ENCODE data around the gene WNK1.
"Not testable (repeated sequence)": the region's sequence is repeated elsewhere in the genome, so short reads cannot be mapped to it uniquely, and the experiment has no call there.

WNK1 gene

DNA sequence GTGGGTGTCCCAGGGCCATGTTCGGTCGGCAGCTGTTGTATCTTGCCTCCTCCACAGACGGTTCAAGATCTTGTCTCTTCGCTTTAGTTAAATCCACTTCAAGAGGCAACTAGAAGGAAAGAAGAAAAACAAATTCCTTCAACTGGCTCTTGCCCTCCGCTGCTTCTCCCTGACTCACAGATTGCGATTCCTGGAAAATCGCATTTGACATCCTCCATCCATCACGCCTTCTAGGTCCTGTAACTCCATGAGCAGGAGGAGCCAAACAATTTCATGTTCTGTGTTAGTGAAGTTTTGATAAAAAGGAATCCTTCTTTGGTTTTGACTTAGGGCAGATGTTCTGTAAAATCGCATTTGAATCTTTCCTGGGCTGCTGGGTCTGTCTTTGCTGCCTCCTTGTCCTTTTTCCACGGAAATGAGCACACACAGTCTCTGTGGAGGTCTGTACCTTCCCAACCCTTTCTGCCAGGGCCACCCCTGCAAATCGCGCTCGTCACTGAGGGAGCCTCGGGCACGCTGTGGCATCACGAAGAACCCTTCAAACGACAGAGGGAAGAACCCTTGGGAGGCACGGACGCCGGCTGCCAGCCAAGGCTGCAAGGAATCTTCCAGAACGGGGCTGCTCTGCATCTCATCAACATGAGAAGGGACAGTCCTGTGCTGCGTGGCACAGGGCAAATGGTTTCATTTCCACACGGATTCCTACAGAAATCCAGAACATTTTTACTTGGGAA is 164.5 kb downstream of the WNK1 start:
- ChIA-PET CTCF (interaction anchor here (0.9 to 1.7 kb wide), 3 partner anchors 11 to 347 kb away, joined by 3 to 6 read pairs (median 3); no protein-coding TSS in a partner anchor), POLR2A (no interaction called here)
- TF ChIP-seq, protein P1, sequence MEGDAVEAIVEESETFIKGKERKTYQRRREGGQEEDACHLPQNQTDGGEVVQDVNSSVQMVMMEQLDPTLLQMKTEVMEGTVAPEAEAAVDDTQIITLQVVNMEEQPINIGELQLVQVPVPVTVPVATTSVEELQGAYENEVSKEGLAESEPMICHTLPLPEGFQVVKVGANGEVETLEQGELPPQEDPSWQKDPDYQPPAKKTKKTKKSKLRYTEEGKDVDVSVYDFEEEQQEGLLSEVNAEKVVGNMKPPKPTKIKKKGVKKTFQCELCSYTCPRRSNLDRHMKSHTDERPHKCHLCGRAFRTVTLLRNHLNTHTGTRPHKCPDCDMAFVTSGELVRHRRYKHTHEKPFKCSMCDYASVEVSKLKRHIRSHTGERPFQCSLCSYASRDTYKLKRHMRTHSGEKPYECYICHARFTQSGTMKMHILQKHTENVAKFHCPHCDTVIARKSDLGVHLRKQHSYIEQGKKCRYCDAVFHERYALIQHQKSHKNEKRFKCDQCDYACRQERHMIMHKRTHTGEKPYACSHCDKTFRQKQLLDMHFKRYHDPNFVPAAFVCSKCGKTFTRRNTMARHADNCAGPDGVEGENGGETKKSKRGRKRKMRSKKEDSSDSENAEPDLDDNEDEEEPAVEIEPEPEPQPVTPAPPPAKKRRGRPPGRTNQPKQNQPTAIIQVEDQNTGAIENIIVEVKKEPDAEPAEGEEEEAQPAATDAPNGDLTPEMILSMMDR (IDR thresholded peaks at IDR 0.05; ENCODE audit: control extremely low read depth, extremely low read depth, low read depth, missing control alignments), result no peak
- no peak for DNase-seq (ENCODE audit: extremely low spot score)

DNA sequence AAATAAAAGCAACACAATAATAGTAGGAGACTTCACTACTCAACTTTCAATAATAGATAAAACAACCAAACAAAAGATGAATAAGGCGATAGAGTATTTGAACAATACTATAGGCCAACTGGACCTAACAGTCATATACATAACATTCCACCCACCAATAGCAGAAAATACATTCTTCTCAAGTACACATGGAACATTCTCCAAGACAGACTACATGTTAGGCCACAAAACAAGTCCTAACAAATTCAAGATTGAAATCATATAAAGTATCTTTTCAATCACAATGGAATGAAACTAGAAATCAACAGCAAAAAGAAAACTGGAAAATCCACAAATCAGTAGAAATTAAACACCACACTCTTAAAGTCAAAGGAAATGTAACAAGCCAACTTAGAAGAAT is 168.3 kb downstream of the WNK1 start:
- TF ChIP-seq, protein P1 (IDR thresholded peaks at IDR 0.05; ENCODE audit: control extremely low read depth, extremely low read depth, low read depth, missing control alignments), result no peak
- CTCF ChIA-PET, result interaction anchor here (1.3 kb wide), 1 partner anchor 26 kb away, joined by 3 read pairs; no protein-coding TSS in a partner anchor
- POLR2A ChIA-PET, result no interaction called here
- no peak for DNase-seq (ENCODE audit: extremely low spot score)

DNA sequence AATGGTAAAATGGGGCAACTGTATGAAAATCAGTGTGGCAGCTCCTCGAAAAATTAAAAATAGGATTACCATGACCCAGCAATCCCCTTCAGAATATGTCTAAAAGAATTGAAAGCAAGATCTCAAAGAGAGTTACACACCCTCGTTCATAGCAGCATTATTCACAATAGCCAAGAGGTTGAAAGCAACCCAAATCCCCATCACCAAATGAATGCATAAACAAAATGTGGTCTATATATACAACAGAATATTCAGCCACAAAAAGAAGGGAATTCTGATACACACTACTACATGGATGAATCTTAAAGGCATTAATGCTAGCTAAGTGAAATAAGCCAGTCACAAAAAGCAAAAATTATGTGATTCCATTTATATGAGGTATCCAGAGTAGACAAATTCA is 169.9 kb downstream of the WNK1 start:
- DNase-seq (ENCODE audit: extremely low spot score), result no peak
- TF ChIP-seq, protein P1 (IDR thresholded peaks at IDR 0.05; ENCODE audit: control extremely low read depth, extremely low read depth, low read depth, missing control alignments), result no peak
- ChIA-PET CTCF (no interaction called here), POLR2A (no interaction called here)

- no peak for DNase-seq (ENCODE audit: extremely low spot score)
- TF ChIP-seq, protein P1 (IDR thresholded peaks at IDR 0.05; ENCODE audit: control extremely low read depth, extremely low read depth, low read depth, missing control alignments), result no peak
- ChIA-PET POLR2A (no interaction called here), CTCF (interaction anchor here (1.1 kb wide), 1 partner anchor 23 kb away, joined by 3 read pairs; the partner anchor contains the start of gene RAD52)
These were observed 174.3 kb downstream of the WNK1 start for GRCh38 chr12:926641-927040.

- DNase-seq (ENCODE audit: extremely low spot score), result no peak
- TF ChIP-seq, protein P1 (IDR thresholded peaks at IDR 0.05; ENCODE audit: control extremely low read depth, extremely low read depth, low read depth, missing control alignments), result no peak
- CTCF ChIA-PET, result no interaction called here
- POLR2A ChIA-PET, result no interaction called here
These were observed 178.7 kb downstream of the WNK1 start for GRCh38 chr12:931060-931459.

DNA sequence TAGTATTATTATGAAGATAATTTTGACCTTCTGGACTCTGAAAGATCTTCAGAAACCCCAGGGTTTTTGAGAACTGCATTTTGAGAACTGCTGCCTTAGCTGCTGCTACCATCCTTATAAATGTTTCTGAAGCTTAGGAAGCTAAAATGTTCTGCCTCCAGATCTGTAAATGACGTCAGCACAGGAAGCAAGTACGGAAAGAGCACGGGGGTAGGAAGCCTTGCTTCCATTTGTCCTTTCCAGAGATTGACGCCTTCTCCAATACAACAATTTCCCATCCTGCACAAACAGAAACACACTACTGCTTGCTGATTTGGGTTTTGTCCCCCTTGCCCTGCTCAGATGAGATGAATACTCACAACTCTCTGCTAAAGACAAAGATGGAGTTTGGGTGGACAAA is 179.2 kb downstream of the WNK1 start:
- ChIA-PET CTCF (no interaction called here), POLR2A (no interaction called here)
- no peak for DNase-seq (ENCODE audit: extremely low spot score)
- TF ChIP-seq, protein P1 (IDR thresholded peaks at IDR 0.05; ENCODE audit: control extremely low read depth, extremely low read depth, low read depth, missing control alignments), result no peak

- POLR2A ChIA-PET; DNase-seq (ENCODE audit: extremely low spot score); CTCF ChIA-PET: not testable (repeated sequence)
These were observed 183.5 kb downstream of the WNK1 start for GRCh38 chr12:935891-936290.
